ENCODE data around the gene LRRC71. TPM values are rescaled to one million over a fixed set of nuclear protein-coding genes. Genes with fewer than 3 reads are reported as not detected.

Gene LRRC71
- total RNA-seq, 4 donors from 2014 or later: not detected

- no peak for DNase-seq (ENCODE audit: low spot score in 2 of 2)
- TF ChIP-seq POLR2A (IDR thresholded peaks at IDR 0.05): no peak
- TF ChIP-seq, protein P1, sequence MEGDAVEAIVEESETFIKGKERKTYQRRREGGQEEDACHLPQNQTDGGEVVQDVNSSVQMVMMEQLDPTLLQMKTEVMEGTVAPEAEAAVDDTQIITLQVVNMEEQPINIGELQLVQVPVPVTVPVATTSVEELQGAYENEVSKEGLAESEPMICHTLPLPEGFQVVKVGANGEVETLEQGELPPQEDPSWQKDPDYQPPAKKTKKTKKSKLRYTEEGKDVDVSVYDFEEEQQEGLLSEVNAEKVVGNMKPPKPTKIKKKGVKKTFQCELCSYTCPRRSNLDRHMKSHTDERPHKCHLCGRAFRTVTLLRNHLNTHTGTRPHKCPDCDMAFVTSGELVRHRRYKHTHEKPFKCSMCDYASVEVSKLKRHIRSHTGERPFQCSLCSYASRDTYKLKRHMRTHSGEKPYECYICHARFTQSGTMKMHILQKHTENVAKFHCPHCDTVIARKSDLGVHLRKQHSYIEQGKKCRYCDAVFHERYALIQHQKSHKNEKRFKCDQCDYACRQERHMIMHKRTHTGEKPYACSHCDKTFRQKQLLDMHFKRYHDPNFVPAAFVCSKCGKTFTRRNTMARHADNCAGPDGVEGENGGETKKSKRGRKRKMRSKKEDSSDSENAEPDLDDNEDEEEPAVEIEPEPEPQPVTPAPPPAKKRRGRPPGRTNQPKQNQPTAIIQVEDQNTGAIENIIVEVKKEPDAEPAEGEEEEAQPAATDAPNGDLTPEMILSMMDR (IDR thresholded peaks at IDR 0.05): no peak
- no peak overlapping the region for H3K4me3 ChIP-seq (ENCODE audit: low read depth, poor library complexity, severe bottlenecking)
- intact Hi-C loops (cut with DNase I; ENCODE audit: low total_unique reads): no loop called here
- 93 to 98% methylated on average over 5 of the region's 5 CpGs for WGBS, 2 donors
Measured at GRCh38 chr1:156949127-156949526, 28.7 kb downstream of the LRRC71 start.

DNA sequence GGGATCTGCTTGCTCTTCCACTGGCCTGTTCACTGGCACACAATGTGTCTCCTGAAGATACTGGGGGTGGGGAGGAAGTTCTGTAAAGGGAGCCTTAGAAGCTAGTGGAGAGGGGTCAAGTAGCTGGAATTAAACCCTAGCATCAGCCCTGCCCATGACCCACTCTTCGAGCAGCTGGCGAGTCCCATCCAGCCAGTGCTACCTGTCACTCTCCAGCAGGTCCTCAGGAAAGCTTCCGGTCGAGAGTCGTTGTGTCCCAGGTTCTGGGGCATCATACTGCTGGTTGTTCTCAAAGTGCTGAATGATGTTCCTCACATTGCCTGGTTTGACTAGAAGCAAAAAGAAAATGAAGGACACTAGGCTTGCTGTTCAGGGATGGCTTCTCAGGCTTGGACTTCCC, 30.9 kb downstream of the LRRC71 start:
- DNase-seq (ENCODE audit: low spot score in 2 of 2): peak in 1 of 2 donors; percentile 68
- TF ChIP-seq POLR2A (IDR thresholded peaks at IDR 0.05): no peak
- TF ChIP-seq, protein P1 (IDR thresholded peaks at IDR 0.05): no peak
- WGBS, 2 donors: 93 to 98% methylated on average over 5 of the region's 5 CpGs
- intact Hi-C loops (cut with DNase I; ENCODE audit: low total_unique reads): no loop called here
- no peak overlapping the region for H3K4me3 ChIP-seq (ENCODE audit: low read depth, poor library complexity, severe bottlenecking)

GRCh38 chr1:156953571-156953970, 33.1 kb downstream of the LRRC71 start:
- no peak overlapping the region for H3K4me3 ChIP-seq (ENCODE audit: low read depth, poor library complexity, severe bottlenecking)
- 73 to 82% methylated on average over 2 of the region's 2 CpGs for WGBS, 2 donors
- TF ChIP-seq, protein P1 (IDR thresholded peaks at IDR 0.05): no peak
- TF ChIP-seq POLR2A (IDR thresholded peaks at IDR 0.05): no peak
- no peak for DNase-seq (ENCODE audit: low spot score in 2 of 2)
- intact Hi-C loops (cut with DNase I; ENCODE audit: low total_unique reads): no loop called here

DNA sequence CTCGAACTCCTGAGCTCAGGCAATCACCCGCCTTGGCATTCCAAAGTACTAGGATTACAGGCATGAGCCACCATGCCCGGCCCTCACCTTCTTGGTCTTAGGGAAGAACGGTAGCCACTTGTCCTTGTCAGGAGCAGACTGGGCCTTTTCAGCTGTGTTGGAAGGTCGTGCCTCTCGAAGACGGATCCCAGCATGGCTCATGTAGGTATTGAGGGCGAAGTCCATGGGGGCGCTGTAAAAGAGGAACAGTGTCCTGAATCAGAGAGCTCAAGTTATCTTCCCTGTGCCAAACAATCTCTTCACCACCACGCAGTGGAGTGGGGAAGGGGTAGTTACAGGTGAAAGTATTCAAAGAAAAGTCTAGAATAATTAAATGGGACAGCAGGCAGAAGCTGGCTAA, 35.9 kb downstream of the LRRC71 start:
- no peak for DNase-seq (ENCODE audit: low spot score in 2 of 2)
- no peak for TF ChIP-seq POLR2A (IDR thresholded peaks at IDR 0.05)
- TF ChIP-seq, protein P1 (IDR thresholded peaks at IDR 0.05): no peak
- WGBS, 2 donors: 93 to 96% methylated on average over 10 of the region's 10 CpGs
- H3K4me3 ChIP-seq (ENCODE audit: low read depth, poor library complexity, severe bottlenecking): no peak overlapping the region
- intact Hi-C loops (cut with DNase I; ENCODE audit: low total_unique reads): no loop called here

DNA sequence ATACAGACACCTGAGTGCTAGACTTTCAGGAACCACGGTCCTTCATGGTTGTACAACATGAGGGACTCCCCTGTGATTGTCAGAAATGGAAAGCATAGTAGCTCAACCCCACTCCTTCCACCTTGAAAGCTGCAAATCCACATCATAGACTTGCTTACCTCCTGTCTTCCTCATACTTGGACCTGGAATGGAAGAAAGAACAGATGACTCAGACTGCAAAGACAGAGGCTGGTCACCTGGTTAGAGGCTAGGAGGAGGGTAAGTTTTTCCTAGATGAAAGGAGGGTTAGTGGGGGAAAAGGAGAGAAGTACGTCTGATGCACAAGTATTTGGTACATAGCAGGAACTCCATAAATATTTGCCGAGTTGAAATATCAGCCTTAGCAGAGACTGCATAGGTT, 37.2 kb downstream of the LRRC71 start:
- no peak for DNase-seq (ENCODE audit: low spot score in 2 of 2)
- TF ChIP-seq, protein P1 (IDR thresholded peaks at IDR 0.05): no peak
- TF ChIP-seq POLR2A (IDR thresholded peaks at IDR 0.05): no peak
- WGBS, 2 donors: 91% methylated on average over 3 of the region's 3 CpGs
- H3K4me3 ChIP-seq (ENCODE audit: low read depth, poor library complexity, severe bottlenecking): no peak overlapping the region
- intact Hi-C loops (cut with DNase I; ENCODE audit: low total_unique reads): no loop called here

GRCh38 chr1:156958247-156958714, 37.8 kb downstream of the LRRC71 start:
- no peak overlapping the region for H3K4me3 ChIP-seq (ENCODE audit: low read depth, poor library complexity, severe bottlenecking)
- TF ChIP-seq, protein P1 (IDR thresholded peaks at IDR 0.05): no peak
- TF ChIP-seq POLR2A (IDR thresholded peaks at IDR 0.05): no peak
- intact Hi-C loops (cut with DNase I; ENCODE audit: low total_unique reads): no loop called here
- DNase-seq (ENCODE audit: low spot score in 2 of 2): no peak
- WGBS, 2 donors: 57 to 66% methylated on average over 2 of the region's 2 CpGs

Data from lower leg skin (tissue), 4 donors.